K562 (cell line): ENCODE data around the gene HES5. TPM values are rescaled to one million over a fixed set of nuclear protein-coding genes. Genes with fewer than 3 reads are reported as not detected.
A peak's percentile ranks its signal among the peaks of the same experiment; 100 is the strongest.

Experiments used
- ATAC-seq: fragments of 200-7000 bp; cut with Tn5 transposase; 3 replicates; pipeline ENCODE4 v1.9.1; 2020; ENCODE audit warnings: moderate library complexity
- BruUV-seq: library from RNA; stranded (reverse); fragments of 400-500 nt; replicated peaks from 2 replicates; lab custom pipeline; 2021; lab: Mats Ljungman, UMichigan
- CTCF ChIA-PET: fragments of 300-600 bp; formaldehyde crosslinking; extraction: SDS; loops from one replicate; lab custom pipeline; 2021; ENCODE audit warnings: low intra/inter-chr PET ratio; lab: Yijun Ruan, JAX
- POLR2A ChIA-PET: fragments of 300-600, 350-650 bp; sonication (Branson Sonifier 250); formaldehyde crosslinking; extraction: SDS; loops from one replicate; lab custom pipeline; 2021; ENCODE audit warnings: antibody characterized with exemption, inconsistent platforms; lab: Yijun Ruan, JAX
- DNase-seq, 4 experiments: peaks; one replicate each; pipeline versions ENCODE4 v3.0.0 to v3.0.0-alpha.2; 2011 to 2018; ENCODE audit warnings: low spot score in 3 of 4, mixed read lengths in 3 of 4; ENCODE audit errors: extremely low read depth in 1 of 4
- FAIRE-seq: peaks from 2 replicates; lab custom pipeline; 2011; peaks lifted over from hg19 to GRCh38; lab: Jason Lieb, UNC
- H2AFZ ChIP-seq: 2 replicates; pipeline ENCODE4 v1.6.0; 2011; ENCODE audit warnings: low read depth, low read length, control low read depth, inconsistent platforms
- H3K27ac ChIP-seq: fragments of 200-600 bp; 3 replicates; pipeline ENCODE4 v1.8.0; 2011; ENCODE audit warnings: low read depth, mild to moderate bottlenecking, control low read depth, inconsistent platforms, low read length, moderate library complexity, mixed read lengths; ENCODE audit errors: extremely low read depth
- H3K27me3 ChIP-seq, 2 experiments: fragments of 300-600 bp in 1 of 2; 2 replicates in 1 of 2; 3 replicates in 1 of 2; pipeline versions ENCODE4 v1.6.0 to v1.8.0; 2011; ENCODE audit warnings: inconsistent platforms in 2 of 2, low read length in 2 of 2, mild to moderate bottlenecking in 1 of 2, mixed read lengths in 1 of 2, moderate library complexity in 1 of 2; ENCODE audit not compliant: control insufficient read depth in 2 of 2, insufficient read depth in 2 of 2
- H3K36me3 ChIP-seq: fragments of 300-600 bp; 3 replicates; pipeline ENCODE4 v1.8.0; 2011; ENCODE audit warnings: mild to moderate bottlenecking, low read length, inconsistent platforms; ENCODE audit not compliant: control insufficient read depth, insufficient read depth
- H3K4me1 ChIP-seq, 2 experiments: fragments of 200-600 bp in 1 of 2; replicated peaks in 1 of 2; 2 replicates in 1 of 2; 3 replicates in 1 of 2; pipeline versions ENCODE4 v1.5.1 to v1.8.0; 2011; ENCODE audit warnings: inconsistent platforms in 2 of 2, low read length in 2 of 2, mild to moderate bottlenecking in 1 of 2, mixed read lengths in 1 of 2, moderate library complexity in 1 of 2; ENCODE audit not compliant: control insufficient read depth in 2 of 2, insufficient read depth in 2 of 2
- H3K4me2 ChIP-seq: 2 replicates; pipeline ENCODE4 v1.6.1; 2011; ENCODE audit warnings: low read length, control low read depth, inconsistent platforms, mixed read lengths; ENCODE audit not compliant: insufficient read depth
- H3K4me3 ChIP-seq: fragments of 200-600 bp; sonication (generic), shearing (Covaris generic); 2 replicates; pipeline ENCODE4 v1.5.1; 2016; ENCODE audit warnings: control low read depth, inconsistent platforms
- H3K79me2 ChIP-seq: fragments of 200-600 bp; 3 replicates; pipeline ENCODE4 v1.8.0; 2011; ENCODE audit warnings: low read length, inconsistent platforms; ENCODE audit not compliant: control insufficient read depth, insufficient read depth
- H3K9ac ChIP-seq, 2 experiments: 2 replicates each; pipeline versions ENCODE4 v1.6.0 to v1.6.1; 2011; ENCODE audit warnings: low read depth in 2 of 2, low read length in 2 of 2, control low read depth in 1 of 2, inconsistent platforms in 1 of 2, mild to moderate bottlenecking in 1 of 2, mixed read lengths in 1 of 2; ENCODE audit not compliant: insufficient read depth in 1 of 2
- H3K9me1 ChIP-seq: one replicate; pipeline ENCODE4 v1.6.0; 2011; ENCODE audit warnings: inconsistent platforms, mild to moderate bottlenecking, low read length, moderate library complexity; ENCODE audit not compliant: control insufficient read depth, insufficient read depth
- H3K9me3 ChIP-seq: replicated peaks from 2 replicates; pipeline ENCODE4 v1.5.1; 2011; ENCODE audit warnings: low read depth, low read length, inconsistent platforms; ENCODE audit not compliant: control insufficient read depth, insufficient read depth
- H4K20me1 ChIP-seq: replicated peaks from 2 replicates; pipeline ENCODE4 v1.6.1; 2011; ENCODE audit warnings: low read length, inconsistent platforms, mixed read lengths; ENCODE audit not compliant: control insufficient read depth, insufficient read depth
- EZH2 ChIP-seq: IDR thresholded peaks from 2 replicates; pipeline ENCODE4 v1.6.1; 2012; ENCODE audit warnings: low read depth, mild to moderate bottlenecking, inconsistent platforms, low read length, borderline replicate concordance
- THRA ChIP-seq: fragments of 450-650 bp; IDR thresholded peaks from 2 replicates; pipeline ENCODE4 v1.6.1; 2017; ENCODE audit warnings: mild to moderate bottlenecking, moderate library complexity
- ZFP36 ChIP-seq: fragments of 150-350 bp; IDR thresholded peaks from 2 replicates; pipeline ENCODE4 v1.6.1; 2018; ENCODE audit warnings: low read length, low read depth; ENCODE audit not compliant: partially characterized antibody
- WGBS: fragments of 100-300 bp; shearing (Covaris generic); methylation state at CpG from one replicate; pipeline ENCODE4 v1.1.6; 2016; ENCODE audit warnings: low coverage, mixed read lengths; ENCODE audit not compliant: insufficient coverage; ENCODE audit errors: missing lambda C conversion rate; 5-methylcytosine and 5-hydroxymethylcytosine counted together
- in situ Hi-C: fragments of 300-500 bp; cut with MboI; formaldehyde crosslinking; loops from 4 replicates; pipeline ENCODE4 v1.15.0; 2018; ENCODE audit warnings: inconsistent platforms, mixed read lengths
- intact Hi-C: fragments of 100-400 bp; cut with micrococcal nuclease; formaldehyde crosslinking; loops from 2 replicates; pipeline ENCODE4 v1.14.2; 2022
- polyA plus RNA-seq, 8 experiments: library from polyadenylated mRNA; depleted of rRNA in 4 of 8; stranded (reverse) in 5 of 8; unstranded in 3 of 8; fragments of >200 nt; fragmentation: Nextera tagmentation in 2 of 8; fragmentation: Illumina TruSeq in 1 of 8; extraction: Ambion mirVana in 2 of 8; extraction: Trizol in 1 of 8; gene quantifications; 2 replicates each; pipeline versions ENCODE4 v1.2.1 to v1.2.3, GENCODE V29; 2011 to 2014; ENCODE audit warnings: inconsistent platforms in 1 of 8, missing spikeins in 1 of 8
- total RNA-seq, 7 experiments: library from RNA; depleted of rRNA in 6 of 7; stranded (reverse); fragments of >200 nt in 6 of 7; fragmentation: Illumina TruSeq in 2 of 7; extraction: Trizol in 2 of 7; gene quantifications; 2 replicates each; pipeline versions ENCODE4 v1.2.1 to v1.2.3, GENCODE V29; 2011 to 2021; ENCODE audit warnings: low replicate concordance in 1 of 7

HES5 gene
- total and polyA plus RNA-seq, 9 of the 15 experiments (the other 6 are each of a cell fraction or from before 2014, with no cell fraction given): not detected

- in situ Hi-C loops: no loop called here
- H3K4me2 ChIP-seq: no peak overlapping the region
- POLR2A ChIA-PET: no interaction called here
- H3K9me3 ChIP-seq: no peaks in the 10 kb centered on the region
- no peaks in the 10 kb centered on the region for H4K20me1 ChIP-seq
- H3K4me3 ChIP-seq: no peak overlapping the region
- H3K27ac ChIP-seq: no peak overlapping the region
- no peaks in the 10 kb centered on the region for H3K36me3 ChIP-seq
- no peak for DNase-seq
- peak; percentile 13; the same call in 2 of the 3 replicates for ATAC-seq
- TF ChIP-seq ZFP36 (peak; percentile 81), EZH2 (0 out of 2 replicates have a peak, but pooled peaks have one; percentile 47), THRA (no peak)
- H3K79me2 ChIP-seq: no peaks in the 10 kb centered on the region
- 14% methylated on average over 33 of the region's 34 CpGs for WGBS
- H3K27me3 ChIP-seq: peaks cover 37 to 61% of the 10 kb centered on the region in 2 experiments
- H2AFZ ChIP-seq: no peak overlapping the region
- no peaks in the 10 kb centered on the region for H3K9me1 ChIP-seq
- intact Hi-C loops: no loop called here
- H3K4me1 ChIP-seq: peaks cover 0 to 46% of the 10 kb centered on the region in 2 experiments; a peak in 2 of 5 replicates
- no TSS peak for BruUV-seq
- no peak for FAIRE-seq
- CTCF ChIA-PET: no interaction called here
- H3K9ac ChIP-seq: peak overlapping the region in 1 of 2 experiments; percentile 36; a peak in 1 of 4 replicates
Measured at GRCh38 chr1:2566101-2567045, 36.3 kb upstream of the HES5 start.
